GM12865 (cell line): Measurements from ENCODE around the gene LAMC1.

Experiments used
- DNase-seq: peaks from one replicate; pipeline ENCODE4 v3.0.0; 2010; ENCODE audit warnings: low read depth
- H3K4me3 ChIP-seq: 2 replicates; pipeline ENCODE4 v1.5.1; 2011; ENCODE audit warnings: mild to moderate bottlenecking, low read depth, low read length, control low read depth
- TF ChIP-seq, protein P1 (sequence below): IDR thresholded peaks from 2 replicates; pipeline ENCODE4 v1.5.1; 2011; ENCODE audit warnings: low read length, control low read depth, low read depth, inconsistent platforms; ENCODE audit not compliant: insufficient read depth; ENCODE audit errors: missing control alignments

LAMC1 gene

DNA sequence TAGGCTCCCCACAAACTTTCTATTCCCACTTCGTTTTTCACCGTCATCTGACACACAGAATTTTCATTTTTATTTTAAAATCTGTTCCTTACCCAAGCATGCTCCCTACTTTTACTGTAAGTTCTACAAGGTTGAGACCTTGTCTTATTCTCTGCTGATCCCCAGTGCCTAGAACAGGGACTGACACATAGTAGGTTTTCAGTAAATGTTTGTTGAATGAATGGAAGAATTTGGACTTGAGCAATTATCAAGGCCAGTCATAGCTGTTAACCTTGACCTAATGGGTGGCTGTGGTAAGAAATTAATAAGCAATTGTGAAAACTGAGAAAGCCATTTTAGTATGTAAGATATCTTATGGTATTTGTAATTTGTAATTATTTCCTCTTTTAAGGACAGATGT is 71.1 kb downstream of the LAMC1 start:
- H3K4me3 ChIP-seq: no peak overlapping the region
- no peak for DNase-seq
- TF ChIP-seq, protein P1, sequence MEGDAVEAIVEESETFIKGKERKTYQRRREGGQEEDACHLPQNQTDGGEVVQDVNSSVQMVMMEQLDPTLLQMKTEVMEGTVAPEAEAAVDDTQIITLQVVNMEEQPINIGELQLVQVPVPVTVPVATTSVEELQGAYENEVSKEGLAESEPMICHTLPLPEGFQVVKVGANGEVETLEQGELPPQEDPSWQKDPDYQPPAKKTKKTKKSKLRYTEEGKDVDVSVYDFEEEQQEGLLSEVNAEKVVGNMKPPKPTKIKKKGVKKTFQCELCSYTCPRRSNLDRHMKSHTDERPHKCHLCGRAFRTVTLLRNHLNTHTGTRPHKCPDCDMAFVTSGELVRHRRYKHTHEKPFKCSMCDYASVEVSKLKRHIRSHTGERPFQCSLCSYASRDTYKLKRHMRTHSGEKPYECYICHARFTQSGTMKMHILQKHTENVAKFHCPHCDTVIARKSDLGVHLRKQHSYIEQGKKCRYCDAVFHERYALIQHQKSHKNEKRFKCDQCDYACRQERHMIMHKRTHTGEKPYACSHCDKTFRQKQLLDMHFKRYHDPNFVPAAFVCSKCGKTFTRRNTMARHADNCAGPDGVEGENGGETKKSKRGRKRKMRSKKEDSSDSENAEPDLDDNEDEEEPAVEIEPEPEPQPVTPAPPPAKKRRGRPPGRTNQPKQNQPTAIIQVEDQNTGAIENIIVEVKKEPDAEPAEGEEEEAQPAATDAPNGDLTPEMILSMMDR: no peak

DNA sequence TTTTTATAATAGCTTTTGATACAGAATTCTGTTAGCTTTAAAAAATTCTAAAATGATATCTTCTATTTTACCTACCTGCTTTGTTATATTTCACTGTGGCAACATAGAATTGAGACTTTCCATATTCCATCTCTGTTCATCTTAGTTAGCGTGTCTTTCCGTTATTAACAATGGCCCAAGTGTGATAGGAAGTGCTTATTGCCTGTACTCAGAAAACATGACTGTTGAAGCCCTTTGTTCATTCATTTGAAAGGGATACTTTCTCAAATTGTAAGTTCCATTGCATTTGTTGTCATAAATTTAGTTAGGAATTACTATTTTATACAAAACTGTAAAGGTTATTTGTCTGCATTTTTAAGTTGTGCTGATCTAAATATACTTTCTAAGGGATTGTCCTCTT is 73.1 kb downstream of the LAMC1 start:
- TF ChIP-seq, protein P1: no peak
- no peak overlapping the region for H3K4me3 ChIP-seq
- no peak for DNase-seq

DNA sequence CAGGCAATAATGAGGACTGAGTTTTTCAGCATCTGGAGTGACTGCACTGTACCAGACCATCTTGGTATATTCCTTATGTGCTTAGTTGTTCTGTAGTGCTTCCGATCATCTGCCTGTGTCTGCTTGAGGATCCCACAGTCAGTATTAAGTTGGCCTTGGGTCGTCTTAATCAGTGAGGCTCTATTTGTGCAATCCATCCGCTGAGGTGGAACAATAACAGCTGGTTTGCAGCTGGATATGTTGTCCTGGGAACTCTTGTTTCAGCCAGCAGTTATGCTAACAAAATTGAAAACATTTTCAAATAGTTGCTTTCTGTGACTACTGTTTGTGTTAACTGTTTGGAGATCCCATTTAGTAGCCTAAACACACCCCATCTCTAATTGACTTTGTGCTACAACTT is 73.7 kb downstream of the LAMC1 start:
- TF ChIP-seq, protein P1: no peak
- H3K4me3 ChIP-seq: no peak overlapping the region
- no peak for DNase-seq

GRCh38 chr1:183097438-183098051 is 74.3 kb downstream of the LAMC1 start:
- TF ChIP-seq, protein P1: no peak
- no peak for DNase-seq
- no peak overlapping the region for H3K4me3 ChIP-seq

DNA sequence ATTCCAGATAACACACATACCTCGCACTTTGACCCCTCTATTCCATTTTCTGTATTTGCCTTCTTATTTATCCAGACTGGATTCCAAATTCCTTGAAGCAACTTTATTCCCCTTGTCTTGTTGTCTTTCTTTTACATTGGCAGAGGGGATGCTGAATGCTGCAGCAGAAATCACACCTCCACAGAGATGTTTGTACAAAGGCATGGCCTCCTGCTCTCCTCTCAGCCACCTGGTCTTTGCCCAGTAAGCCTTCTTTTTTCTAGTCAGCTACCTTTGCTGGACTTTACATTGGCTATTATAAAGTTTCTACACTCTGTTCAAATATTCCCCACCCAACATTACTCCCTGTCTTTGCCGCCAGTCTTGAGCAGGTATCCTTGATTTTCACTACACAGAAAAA is 75.1 kb downstream of the LAMC1 start:
- TF ChIP-seq, protein P1: no peak
- DNase-seq: no peak
- H3K4me3 ChIP-seq: no peak overlapping the region

DNA sequence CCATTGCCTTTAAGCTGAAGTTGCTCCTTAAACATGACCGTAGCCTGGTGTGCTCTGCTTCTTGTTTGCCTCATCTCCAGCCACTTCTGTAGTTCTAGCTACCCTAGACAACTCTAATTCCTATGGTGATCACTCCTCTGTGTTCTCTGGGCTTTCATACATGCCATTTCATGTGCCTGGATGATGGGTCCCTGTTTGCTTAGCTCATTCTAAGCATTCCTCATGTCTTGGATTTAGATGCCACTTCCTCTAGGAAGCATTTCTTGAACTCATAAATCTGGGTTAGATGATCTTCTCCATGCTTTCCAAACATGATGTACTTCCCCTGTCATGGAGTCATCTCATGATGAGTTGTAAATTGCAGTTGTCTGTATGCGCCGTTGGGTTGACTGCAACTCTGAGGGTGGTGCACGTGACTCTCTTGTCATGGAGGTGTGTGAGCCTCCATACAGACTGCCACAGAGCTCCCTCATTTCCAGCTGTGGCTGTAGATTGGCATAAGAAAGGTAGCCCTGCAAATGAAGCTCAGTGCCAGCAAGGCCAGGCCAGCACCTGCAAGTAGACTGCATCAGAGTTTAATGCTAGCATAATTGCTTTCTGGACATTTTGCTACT is 77.2 kb downstream of the LAMC1 start:
- no peak for DNase-seq
- TF ChIP-seq, protein P1: no peak
- no peak overlapping the region for H3K4me3 ChIP-seq

DNA sequence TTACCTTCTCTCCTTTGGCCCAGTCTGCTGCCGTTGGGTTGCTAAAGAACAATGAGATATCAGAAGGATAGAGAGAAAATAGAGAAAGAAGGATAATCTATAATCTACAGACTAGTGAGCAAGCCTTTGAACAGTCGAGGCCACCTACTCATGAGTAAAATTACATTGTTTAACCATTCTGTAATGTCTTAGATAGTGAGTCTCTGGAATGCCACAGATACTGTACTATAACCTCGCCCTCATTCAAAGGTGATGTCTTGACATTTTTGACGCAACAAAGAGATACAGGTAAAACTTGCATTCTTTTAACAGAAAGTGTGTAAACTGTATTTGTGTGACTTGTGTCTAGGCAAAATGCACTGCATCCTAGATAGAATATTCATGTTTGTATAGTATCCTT is 77.9 kb downstream of the LAMC1 start:
- H3K4me3 ChIP-seq: no peak overlapping the region
- no peak for DNase-seq
- TF ChIP-seq, protein P1: no peak
